IMR-90 (cell line): ENCODE data around the gene LRRC14B. TPM values are rescaled to one million over a fixed set of nuclear protein-coding genes. Genes with fewer than 3 reads are reported as not detected.

Experiments used
- ATAC-seq: fragments of 200-7000 bp; cut with Tn5 transposase; 2 replicates; pipeline ENCODE4 v1.9.1; 2020; ENCODE audit warnings: low read depth, mild to moderate bottlenecking, moderate library complexity
- BruUV-seq: library from RNA; stranded (reverse); fragments of 400-500 nt; replicated peaks from 2 replicates; lab custom pipeline; 2021; lab: Mats Ljungman, UMichigan
- CTCF ChIA-PET: fragments of 300-600 bp; formaldehyde crosslinking; extraction: SDS; loops from one replicate; lab custom pipeline; 2021; ENCODE audit warnings: antibody characterized with exemption; lab: Yijun Ruan, JAX
- POLR2A ChIA-PET: fragments of 300-600 bp; sonication (Branson Sonifier 250); formaldehyde crosslinking; loops from one replicate; lab custom pipeline; 2022; ENCODE audit warnings: antibody characterized with exemption; ENCODE audit not compliant: unreplicated experiment; lab: Charles Lee
- DNase-seq: peaks from one replicate; pipeline ENCODE4 v3.0.0; 2013
- H2AFZ ChIP-seq: replicated peaks from 2 replicates; pipeline ENCODE3; 2013; ENCODE audit warnings: low read length, mild to moderate bottlenecking; ENCODE audit not compliant: poor library complexity
- H2AK5ac ChIP-seq: 2 replicates; pipeline ENCODE4 v1.6.1; 2013; ENCODE audit warnings: low read depth, low read length, inconsistent platforms
- H2AK9ac ChIP-seq: replicated peaks from 2 replicates; pipeline ENCODE3; 2013; ENCODE audit warnings: mild to moderate bottlenecking, low read depth, low read length, moderate library complexity; ENCODE audit not compliant: poor library complexity
- H2BK120ac ChIP-seq: 2 replicates; pipeline ENCODE4 v1.6.1; 2013; ENCODE audit warnings: low read depth, low read length, inconsistent platforms
- H2BK15ac ChIP-seq: 3 replicates; pipeline ENCODE4 v1.6.1; 2013; ENCODE audit warnings: low read depth, low read length, inconsistent platforms
- H2BK20ac ChIP-seq: 2 replicates; pipeline ENCODE4 v1.6.1; 2013; ENCODE audit warnings: low read depth, mild to moderate bottlenecking, inconsistent platforms, low read length, moderate library complexity
- H2BK5ac ChIP-seq: 2 replicates; pipeline ENCODE4 v1.6.1; 2013; ENCODE audit warnings: mild to moderate bottlenecking, low read depth, low read length, inconsistent platforms; ENCODE audit not compliant: poor library complexity, severe bottlenecking
- H3K14ac ChIP-seq: replicated peaks from 2 replicates; pipeline ENCODE4 v1.6.1; 2013; ENCODE audit warnings: low read depth, low read length, inconsistent platforms
- H3K18ac ChIP-seq: 2 replicates; pipeline ENCODE4 v1.6.1; 2013; ENCODE audit warnings: low read depth, low read length, control low read depth
- H3K23ac ChIP-seq: 2 replicates; pipeline ENCODE4 v1.6.1; 2013; ENCODE audit warnings: low read depth, low read length, inconsistent platforms
- H3K27ac ChIP-seq: 2 replicates; pipeline ENCODE4 v1.5.1; 2013; ENCODE audit warnings: mild to moderate bottlenecking, control low read depth, low read length; ENCODE audit not compliant: insufficient read depth
- H3K27me3 ChIP-seq: 2 replicates; pipeline ENCODE4 v1.6.1; 2013; ENCODE audit warnings: low read length; ENCODE audit not compliant: control insufficient read depth, insufficient read depth
- H3K36me3 ChIP-seq: 2 replicates; pipeline ENCODE4 v1.6.1; 2013; ENCODE audit warnings: low read length, mixed read lengths; ENCODE audit not compliant: control insufficient read depth, insufficient read depth
- H3K4ac ChIP-seq: 2 replicates; pipeline ENCODE4 v1.6.1; 2013; ENCODE audit warnings: low read depth, low read length, inconsistent platforms
- H3K4me1 ChIP-seq: 2 replicates; pipeline ENCODE4 v1.6.1; 2013; ENCODE audit warnings: low read length, mixed read lengths; ENCODE audit not compliant: control insufficient read depth, insufficient read depth
- H3K4me2 ChIP-seq: 2 replicates; pipeline ENCODE4 v1.6.1; 2013; ENCODE audit warnings: low read depth, mild to moderate bottlenecking, control low read depth, low read length, moderate library complexity
- H3K4me3 ChIP-seq: 2 replicates; pipeline ENCODE4 v1.5.1; 2013; ENCODE audit warnings: low read depth, mild to moderate bottlenecking, control low read depth, low read length, moderate library complexity; ENCODE audit not compliant: insufficient read depth
- H3K56ac ChIP-seq: 2 replicates; pipeline ENCODE4 v1.6.1; 2013; ENCODE audit warnings: low read length, inconsistent platforms; ENCODE audit not compliant: insufficient read depth; ENCODE audit errors: extremely low read depth
- H3K79me1 ChIP-seq, 2 experiments: 2 replicates each; pipeline ENCODE4 v1.6.1; 2013; ENCODE audit warnings: low read length in 2 of 2, inconsistent platforms in 1 of 2, low read depth in 1 of 2
- H3K9ac ChIP-seq: 2 replicates; pipeline ENCODE4 v1.6.1; 2013; ENCODE audit warnings: low read depth, low read length, control low read depth
- H3K9me1 ChIP-seq: 2 replicates; pipeline ENCODE4 v1.6.1; 2013; ENCODE audit warnings: low read length, inconsistent platforms; ENCODE audit not compliant: insufficient read depth
- H3K9me3 ChIP-seq: 2 replicates; pipeline ENCODE4 v1.6.1; 2013; ENCODE audit warnings: low read length; ENCODE audit not compliant: control insufficient read depth, insufficient read depth
- H4K20me1 ChIP-seq: 2 replicates; pipeline ENCODE4 v1.6.1; 2013; ENCODE audit warnings: low read length, inconsistent platforms; ENCODE audit not compliant: insufficient read depth
- H4K5ac ChIP-seq: 2 replicates; pipeline ENCODE4 v1.6.1; 2013; ENCODE audit warnings: mild to moderate bottlenecking, low read depth, low read length, control low read depth
- H4K8ac ChIP-seq, 2 experiments: 2 replicates each; pipeline ENCODE4 v1.6.1; 2013; ENCODE audit warnings: low read depth in 2 of 2, low read length in 2 of 2, control low read depth in 1 of 2, inconsistent platforms in 1 of 2
- H4K91ac ChIP-seq: 2 replicates; pipeline ENCODE4 v1.6.1; 2013; ENCODE audit warnings: low read depth, low read length, inconsistent platforms; ENCODE audit not compliant: insufficient read depth
- BHLHE40 ChIP-seq: fragments of 150-350 bp; IDR thresholded peaks from 2 replicates; pipeline ENCODE4 v1.6.1; 2016; ENCODE audit warnings: mild to moderate bottlenecking, low read depth, low read length
- CEBPB ChIP-seq: IDR thresholded peaks from 2 replicates; pipeline ENCODE4 v1.6.1; 2012; ENCODE audit warnings: low read depth, low read length, improper control_type of control experiment
- CHD1 ChIP-seq: IDR thresholded peaks from 2 replicates; pipeline ENCODE4 v1.6.1; 2012; ENCODE audit warnings: low read depth, low read length, improper control_type of control experiment
- CTCF ChIP-seq: conservative IDR thresholded peaks from 2 replicates; pipeline ENCODE4 v1.5.1; 2012; ENCODE audit warnings: mild to moderate bottlenecking, low read depth, low read length, improper control_type of control experiment
- ELK1 ChIP-seq: fragments of 150-350 bp; IDR thresholded peaks from 2 replicates; pipeline ENCODE4 v1.6.1; 2016; ENCODE audit warnings: low read depth, mild to moderate bottlenecking, low read length, moderate library complexity, borderline replicate concordance
- FOS ChIP-seq: fragments of 150-350 bp; IDR thresholded peaks from 2 replicates; pipeline ENCODE4 v1.6.1; 2016; ENCODE audit warnings: low read depth, low read length
- MAFK ChIP-seq: IDR thresholded peaks from 2 replicates; pipeline ENCODE4 v1.6.1; 2012; ENCODE audit warnings: low read depth, low read length, improper control_type of control experiment
- MAZ ChIP-seq: IDR thresholded peaks from 2 replicates; pipeline ENCODE4 v1.6.1; 2012; ENCODE audit warnings: low read depth, mild to moderate bottlenecking, low read length, improper control_type of control experiment, moderate library complexity, borderline replicate concordance
- MXI1 ChIP-seq: IDR thresholded peaks from 2 replicates; pipeline ENCODE4 v1.6.1; 2012; ENCODE audit warnings: low read depth, mild to moderate bottlenecking, low read length, moderate library complexity, borderline replicate concordance
- NFE2L2 ChIP-seq: fragments of 150-350 bp; IDR thresholded peaks from 2 replicates; pipeline ENCODE4 v1.6.1; 2016; ENCODE audit warnings: low read depth, mild to moderate bottlenecking, low read length
- RAD21 ChIP-seq: IDR thresholded peaks from 2 replicates; pipeline ENCODE4 v1.6.1; 2012; ENCODE audit warnings: low read length, improper control_type of control experiment
- RCOR1 ChIP-seq: IDR thresholded peaks from 2 replicates; pipeline ENCODE4 v1.6.1; 2012; ENCODE audit warnings: mild to moderate bottlenecking, low read length, improper control_type of control experiment; ENCODE audit not compliant: insufficient replicate concordance
- RFX5 ChIP-seq: IDR thresholded peaks from 2 replicates; pipeline ENCODE4 v1.8.0; 2012; ENCODE audit warnings: low read depth, mild to moderate bottlenecking, low read length, moderate library complexity
- SMC3 ChIP-seq: fragments of 150-350 bp; IDR thresholded peaks from 2 replicates; pipeline ENCODE4 v1.6.1; 2016; ENCODE audit warnings: low read depth, mild to moderate bottlenecking, antibody characterized with exemption, low read length, moderate library complexity
- USF2 ChIP-seq: fragments of 150-350 bp; IDR thresholded peaks from 2 replicates; pipeline ENCODE4 v1.6.1; 2017; ENCODE audit warnings: mild to moderate bottlenecking, antibody characterized with exemption, low read length, low read depth
- WGBS, 2 experiments: methylation state at CpG; one replicate each; pipeline versions ENCODE4 v1.1.5 to v1.1.7; 2013; ENCODE audit warnings: missing lambda C conversion rate in 2 of 2; ENCODE audit not compliant: insufficient read length in 1 of 2; ENCODE audit errors: extremely low coverage in 2 of 2; 5-methylcytosine and 5-hydroxymethylcytosine counted together
- dilution Hi-C: fragments of 300-500 bp; cut with HindIII; formaldehyde crosslinking; loops from one replicate; pipeline ENCODE4 v1.14.3; 2018; ENCODE audit warnings: low sequenced_read_pairs; ENCODE audit not compliant: unreplicated experiment
- in situ Hi-C: fragments of 300-500 bp; cut with MboI; formaldehyde crosslinking; loops from 3 replicates; pipeline ENCODE4 v1.14.3; 2019; ENCODE audit warnings: low sequenced_read_pairs, inconsistent platforms, mixed read lengths
- intact Hi-C: fragments of 100-400 bp; cut with micrococcal nuclease; formaldehyde crosslinking; loops from 2 replicates; pipeline ENCODE4 v1.10.0; 2022
- polyA plus RNA-seq, 3 experiments: library from polyadenylated mRNA; depleted of rRNA; stranded (reverse); fragments of >200 nt; gene quantifications; 2 replicates each; pipeline ENCODE4 v1.2.3, GENCODE V29; 2012; ENCODE audit warnings: low replicate concordance in 1 of 3
- total RNA-seq: library from RNA; depleted of rRNA; stranded (reverse); fragments of >200 nt; gene quantifications from 2 replicates; pipeline ENCODE4 v1.2.3, GENCODE V29; 2012

The LRRC14B gene
- total and polyA plus RNA-seq, 2 of the 4 experiments (the other 2 are of a cell fraction): not detected

GRCh38 chr5:199950-200645, 8.8 kb downstream of the LRRC14B start:
- no peak overlapping the region for H3K4ac ChIP-seq
- H3K14ac ChIP-seq: no peak overlapping the region
- H2AFZ ChIP-seq: no peak overlapping the region
- ChIA-PET POLR2A (no interaction called here), CTCF (interaction anchor here (2.6 kb wide), 1 partner anchor 12 kb away, joined by 8 read pairs; no protein-coding TSS in a partner anchor)
- intact Hi-C loops (no loop called here), in situ Hi-C loops (no loop called here), dilution Hi-C loops (no loop called here)
- H3K4me1 ChIP-seq: no peaks in the 10 kb centered on the region
- no peak overlapping the region for H2BK15ac ChIP-seq
- no peak overlapping the region for H3K4me2 ChIP-seq
- no peak overlapping the region for H2AK9ac ChIP-seq
- H3K27ac ChIP-seq: no peak overlapping the region
- DNase-seq (no peak), ATAC-seq (no peak)
- H3K27me3 ChIP-seq: no peaks in the 10 kb centered on the region; the same call in 1 of the 2 replicates
- H3K23ac ChIP-seq: no peak overlapping the region
- H3K56ac ChIP-seq: no peak overlapping the region
- no peaks in the 10 kb centered on the region for H3K9me3 ChIP-seq
- no peak overlapping the region for H2AK5ac ChIP-seq
- peaks cover 0 to 15% of the 10 kb centered on the region in 2 experiments; a peak in 2 of 4 replicates for H3K79me1 ChIP-seq
- H3K4me3 ChIP-seq: no peak overlapping the region
- H4K5ac ChIP-seq: no peak overlapping the region
- no peak overlapping the region for H4K91ac ChIP-seq
- WGBS, 2 experiments: 98% methylated on average over 8 of the region's 23 CpGs; no CpG with 5 or more reads in 1 of the 2 experiments
- H3K36me3 ChIP-seq: peaks cover 15% of the 10 kb centered on the region
- no peaks in the 10 kb centered on the region; the same call in none of the 2 replicates for H4K20me1 ChIP-seq
- BruUV-seq: no TSS peak
- H3K9ac ChIP-seq: no peak overlapping the region
- no peak overlapping the region for H2BK5ac ChIP-seq
- no peak overlapping the region for H2BK120ac ChIP-seq
- peaks cover 2% of the 10 kb centered on the region; the same call in 1 of the 2 replicates for H3K9me1 ChIP-seq
- H4K8ac ChIP-seq: no peak overlapping the region
- H3K18ac ChIP-seq: no peak overlapping the region
- no peak overlapping the region for H2BK20ac ChIP-seq
- TF ChIP-seq RCOR1 (no peak), MXI1 (no peak), CTCF (no peak), RFX5 (no peak), FOS (no peak), NFE2L2 (no peak), CEBPB (no peak), MAZ (no peak), SMC3 (no peak), BHLHE40 (no peak), MAFK (no peak), CHD1 (no peak), ELK1 (no peak), USF2 (no peak), RAD21 (no peak)
